ENCODE measurements around the gene SLC47A2. TPM values are rescaled to one million over a fixed set of nuclear protein-coding genes. Genes with fewer than 3 reads are reported as not detected.
A peak's percentile ranks its signal among the peaks of the same experiment; 100 is the strongest.

Gene SLC47A2
- total RNA-seq, 2 experiments from 2014 or later: not detected

DNA sequence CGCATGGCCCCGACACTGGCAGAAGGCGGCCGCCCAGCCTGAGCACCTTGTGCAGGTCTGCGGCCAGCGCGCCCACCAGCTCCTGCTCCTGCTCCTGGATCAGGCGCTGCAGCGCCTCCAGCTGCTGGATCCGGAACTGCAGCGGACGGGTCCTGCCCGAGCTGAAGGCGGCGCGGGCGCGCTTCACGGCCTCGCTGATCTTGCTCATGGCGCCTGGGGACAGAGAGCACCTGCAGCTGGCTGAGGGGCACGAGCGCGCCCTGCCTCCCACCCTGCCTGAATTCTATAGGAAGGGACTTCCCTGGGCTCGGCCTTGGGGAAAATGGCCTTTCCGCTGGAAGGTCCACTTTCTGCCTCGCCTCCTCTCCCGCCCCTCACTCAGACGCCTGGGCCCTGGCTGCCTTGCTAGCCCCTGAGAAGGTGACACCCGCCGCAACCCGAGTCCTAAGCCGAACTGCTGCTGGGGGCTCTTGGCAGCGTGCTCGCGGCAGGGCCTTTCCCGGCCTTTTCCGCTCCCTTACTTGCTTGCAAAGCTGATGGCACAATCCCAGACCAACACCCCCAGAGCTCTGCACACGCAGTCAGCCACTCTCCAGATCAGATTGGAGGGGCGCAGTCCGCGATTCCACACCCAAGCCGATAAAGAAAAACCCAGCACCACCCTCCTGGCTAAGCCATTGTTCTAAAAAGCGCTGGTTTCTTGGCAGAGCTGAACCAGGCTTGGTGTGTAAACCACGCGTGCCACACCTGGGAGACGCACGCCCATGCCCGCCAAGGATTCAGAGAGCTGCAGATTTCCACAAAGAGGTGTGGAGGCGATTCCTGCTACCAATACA is 28.8 kb upstream of the SLC47A2 start:
- DNase-seq: peak; percentile 93
- Mint-ChIP-seq H3K36me3 (no peaks in the 10 kb centered on the region), H3K4me1 (ENCODE audit: low read depth) (peaks cover 5% of the 10 kb centered on the region), H3K27ac (no peak overlapping the region), H3K9me3 (no peaks in the 10 kb centered on the region), H3K4me3 (peak overlapping the region; percentile 48), H3K27me3 (peaks cover 11% of the 10 kb centered on the region)
- CTCF ChIA-PET: interaction anchor here (0.6 to 6.4 kb wide), 34 partner anchors 9 to 383 kb away, joined by 3 to 72 read pairs (median 4); partner anchors contain the start of genes ALDH3A2, B9D1 and SLC47A1
- intact Hi-C loops (cut with micrococcal nuclease): no loop called here
- POLR2A ChIA-PET: interaction anchor here (1.0 to 1.2 kb wide), 2 partner anchors 83 to 96 kb away, joined by 3 read pairs; partner anchors contain the start of gene ALDH3A2

- Mint-ChIP-seq H3K27me3 (peaks cover 9% of the 10 kb centered on the region), H3K36me3 (no peaks in the 10 kb centered on the region), H3K4me3 (peak overlapping the region; percentile 65), H3K27ac (no peak overlapping the region), H3K9me3 (no peaks in the 10 kb centered on the region), H3K4me1 (ENCODE audit: low read depth) (peaks cover 5% of the 10 kb centered on the region)
- CTCF ChIA-PET: interaction anchor here (0.6 to 6.4 kb wide), 33 partner anchors 10 to 382 kb away, joined by 3 to 72 read pairs (median 4); partner anchors contain the start of genes ALDH3A2, B9D1 and SLC47A1
- POLR2A ChIA-PET: no interaction called here
- peak; percentile 11 for DNase-seq
- intact Hi-C loops (cut with micrococcal nuclease): no loop called here
Measured at GRCh38 chr17:19744492-19744891, 28.1 kb upstream of the SLC47A2 start.

- no peak overlapping the region for H3K27ac Mint-ChIP-seq
- DNase-seq: no peak
- CTCF ChIA-PET: interaction anchor here (1.1 to 6.4 kb wide), 4 partner anchors 15 to 101 kb away, joined by 3 to 72 read pairs (median 6); no protein-coding TSS in a partner anchor
- POLR2A ChIA-PET: no interaction called here
- no peaks in the 10 kb centered on the region for H3K36me3 Mint-ChIP-seq
- H3K4me1 Mint-ChIP-seq (ENCODE audit: low read depth): peaks cover 5% of the 10 kb centered on the region
- intact Hi-C loops (cut with micrococcal nuclease): no loop called here
- H3K4me3 Mint-ChIP-seq: no peak overlapping the region
- H3K27me3 Mint-ChIP-seq: peaks cover 4% of the 10 kb centered on the region
- H3K9me3 Mint-ChIP-seq: no peaks in the 10 kb centered on the region
Measured at GRCh38 chr17:19743101-19744100, 27.0 kb upstream of the SLC47A2 start.

DNA sequence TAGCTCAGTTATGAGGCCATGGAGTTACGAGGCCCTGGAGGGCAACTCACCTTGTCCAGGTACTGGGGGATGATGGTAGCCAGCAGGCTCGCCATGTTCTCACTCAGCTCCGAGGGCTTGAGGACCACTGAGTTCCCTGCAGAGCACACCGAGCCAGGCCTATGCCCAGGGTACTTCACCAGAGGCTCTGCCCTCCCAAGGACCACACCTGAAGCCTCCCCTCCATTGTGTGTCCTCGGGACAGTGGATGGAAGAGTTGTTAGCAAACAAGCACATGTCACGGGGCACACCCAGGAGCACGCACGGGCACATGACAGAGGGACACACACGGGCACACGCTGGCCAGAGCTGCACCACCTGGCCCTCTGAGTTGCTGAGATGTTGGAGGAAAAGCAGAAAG is 26.1 kb upstream of the SLC47A2 start:
- no peaks in the 10 kb centered on the region for H3K9me3 Mint-ChIP-seq
- intact Hi-C loops (cut with micrococcal nuclease): no loop called here
- H3K36me3 Mint-ChIP-seq: no peaks in the 10 kb centered on the region
- no peaks in the 10 kb centered on the region for H3K27me3 Mint-ChIP-seq
- ChIA-PET POLR2A (no interaction called here), CTCF (interaction anchor here (0.8 to 6.4 kb wide), 2 partner anchors 19 to 380 kb away, joined by 3 to 72 read pairs; partner anchors contain the start of gene B9D1)
- no peak overlapping the region for H3K27ac Mint-ChIP-seq
- no peak for DNase-seq
- H3K4me3 Mint-ChIP-seq: no peak overlapping the region
- H3K4me1 Mint-ChIP-seq (ENCODE audit: low read depth): peaks cover 5% of the 10 kb centered on the region

DNA sequence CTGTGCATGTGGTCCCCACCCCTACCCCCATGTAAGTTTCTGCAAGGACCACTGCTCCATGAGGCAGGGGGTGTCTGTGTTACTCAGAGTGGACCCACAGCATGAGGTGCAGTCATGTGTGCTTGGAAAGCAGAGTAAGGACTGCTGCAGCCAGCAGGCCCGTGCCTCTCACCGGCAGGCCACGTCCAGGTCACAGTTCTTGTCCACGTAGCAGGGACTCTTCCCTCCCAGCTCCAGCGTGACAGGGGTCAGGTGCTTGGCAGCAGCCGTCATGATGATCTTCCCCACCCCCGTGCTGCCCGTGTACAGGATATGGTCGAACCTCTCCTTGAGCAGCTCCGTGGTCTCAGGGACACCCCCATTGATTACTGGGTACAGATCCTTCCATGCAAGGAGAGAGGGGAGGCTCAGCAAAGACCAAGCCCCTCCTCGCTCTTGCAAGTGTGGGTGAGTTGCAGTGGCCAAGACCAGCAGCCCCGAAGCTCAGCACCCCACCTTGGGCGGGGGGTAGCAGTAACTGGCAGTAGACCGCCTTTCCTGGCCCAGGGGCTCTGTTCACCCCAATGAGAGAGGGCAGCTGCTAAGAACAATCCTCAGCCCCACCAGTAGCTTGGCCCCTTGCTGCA is 25.6 kb upstream of the SLC47A2 start:
- DNase-seq: no peak
- Mint-ChIP-seq H3K4me1 (ENCODE audit: low read depth) (peaks cover 5% of the 10 kb centered on the region), H3K4me3 (no peak overlapping the region), H3K27ac (no peak overlapping the region), H3K9me3 (no peaks in the 10 kb centered on the region), H3K27me3 (no peaks in the 10 kb centered on the region), H3K36me3 (no peaks in the 10 kb centered on the region)
- intact Hi-C loops (cut with micrococcal nuclease): no loop called here
- ChIA-PET POLR2A (no interaction called here), CTCF (interaction anchor here (0.8 to 6.4 kb wide), 2 partner anchors 19 to 379 kb away, joined by 3 to 72 read pairs; partner anchors contain the start of gene B9D1)

GRCh38 chr17:19740933-19741332 is 24.5 kb upstream of the SLC47A2 start:
- no peak for DNase-seq
- no peaks in the 10 kb centered on the region for H3K36me3 Mint-ChIP-seq
- no peaks in the 10 kb centered on the region for H3K9me3 Mint-ChIP-seq
- no peak overlapping the region for H3K27ac Mint-ChIP-seq
- intact Hi-C loops (cut with micrococcal nuclease): no loop called here
- ChIA-PET CTCF (no interaction called here), POLR2A (no interaction called here)
- H3K4me3 Mint-ChIP-seq: no peak overlapping the region
- no peaks in the 10 kb centered on the region for H3K27me3 Mint-ChIP-seq
- H3K4me1 Mint-ChIP-seq (ENCODE audit: low read depth): peaks cover 5% of the 10 kb centered on the region

- no peaks in the 10 kb centered on the region for H3K4me1 Mint-ChIP-seq (ENCODE audit: low read depth)
- intact Hi-C loops (cut with micrococcal nuclease): no loop called here
- no peaks in the 10 kb centered on the region for H3K27me3 Mint-ChIP-seq
- H3K9me3 Mint-ChIP-seq: no peaks in the 10 kb centered on the region
- ChIA-PET CTCF (interaction anchor here (0.8 kb wide), 1 partner anchor 23 kb away, joined by 3 read pairs; no protein-coding TSS in a partner anchor), POLR2A (no interaction called here)
- no peak overlapping the region for H3K4me3 Mint-ChIP-seq
- no peak for DNase-seq
- no peak overlapping the region for H3K27ac Mint-ChIP-seq
- no peaks in the 10 kb centered on the region for H3K36me3 Mint-ChIP-seq
Measured at GRCh38 chr17:19739241-19740201, 23.1 kb upstream of the SLC47A2 start.

- intact Hi-C loops (cut with micrococcal nuclease): no loop called here
- POLR2A ChIA-PET: no interaction called here
- no peak overlapping the region for H3K27ac Mint-ChIP-seq
Measured at GRCh38 chr17:19738757-19739156, 22.4 kb upstream of the SLC47A2 start.

DNA sequence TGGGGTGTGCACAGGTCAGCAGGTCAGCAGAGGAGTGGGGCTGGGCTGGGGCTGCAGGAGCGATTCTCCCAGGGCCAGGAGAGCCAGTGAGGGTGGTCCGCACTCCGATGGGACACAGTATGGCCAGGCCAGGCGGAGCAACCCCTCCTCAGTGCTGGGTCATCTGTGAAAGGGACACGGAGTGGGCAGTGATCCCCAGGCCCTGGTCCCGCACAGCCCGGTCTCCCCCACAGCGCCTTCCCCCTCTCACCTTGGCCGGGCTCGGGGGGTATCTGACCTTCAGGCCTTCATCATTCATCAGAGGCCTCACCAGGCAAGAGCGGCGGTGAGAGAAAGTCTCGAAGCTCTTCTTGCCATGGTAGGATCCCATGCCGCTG is 21.7 kb upstream of the SLC47A2 start:
- CTCF ChIA-PET: no interaction called here
- H3K4me1 Mint-ChIP-seq (ENCODE audit: low read depth): no peaks in the 10 kb centered on the region
- H3K27ac Mint-ChIP-seq: no peak overlapping the region

More at GRCh38 chr17:19738757-19739156, 22.4 kb upstream of the SLC47A2 start:
- CTCF ChIA-PET: interaction anchor here (0.8 kb wide), 1 partner anchor 23 kb away, joined by 3 read pairs; no protein-coding TSS in a partner anchor
- DNase-seq: no peak
- Mint-ChIP-seq H3K4me1 (ENCODE audit: low read depth) (no peaks in the 10 kb centered on the region), H3K9me3 (no peaks in the 10 kb centered on the region), H3K4me3 (no peak overlapping the region), H3K27me3 (no peaks in the 10 kb centered on the region), H3K36me3 (no peaks in the 10 kb centered on the region)

GRCh38 chr17:19737305-19738072 is 21.1 kb upstream of the SLC47A2 start:
- no peaks in the 10 kb centered on the region for H3K36me3 Mint-ChIP-seq
- ChIA-PET CTCF (no interaction called here), POLR2A (interaction anchor here (0.7 kb wide), 1 partner anchor 492 kb away, joined by 3 read pairs; no protein-coding TSS in a partner anchor)
- DNase-seq: no peak
- no peaks in the 10 kb centered on the region for H3K4me1 Mint-ChIP-seq (ENCODE audit: low read depth)
- H3K9me3 Mint-ChIP-seq: no peaks in the 10 kb centered on the region
- H3K27me3 Mint-ChIP-seq: no peaks in the 10 kb centered on the region
- H3K27ac Mint-ChIP-seq: no peak overlapping the region
- intact Hi-C loops (cut with micrococcal nuclease): no loop called here
- no peak overlapping the region for H3K4me3 Mint-ChIP-seq

More for the DNA sequence above, 21.7 kb upstream of the SLC47A2 start:
- H3K9me3 Mint-ChIP-seq: no peaks in the 10 kb centered on the region
- no peaks in the 10 kb centered on the region for H3K36me3 Mint-ChIP-seq
- no peak overlapping the region for H3K4me3 Mint-ChIP-seq
- POLR2A ChIA-PET: no interaction called here
- no peaks in the 10 kb centered on the region for H3K27me3 Mint-ChIP-seq
- intact Hi-C loops (cut with micrococcal nuclease): no loop called here
- DNase-seq: no peak
